ENCODE data around the gene TAX1BP1. TPM values are rescaled to one million over a fixed set of nuclear protein-coding genes. Genes with fewer than 3 reads are reported as not detected.

The TAX1BP1 gene
- total RNA-seq, 3 donors from 2014 or later = 105 to 156 (median 110) TPM

DNA sequence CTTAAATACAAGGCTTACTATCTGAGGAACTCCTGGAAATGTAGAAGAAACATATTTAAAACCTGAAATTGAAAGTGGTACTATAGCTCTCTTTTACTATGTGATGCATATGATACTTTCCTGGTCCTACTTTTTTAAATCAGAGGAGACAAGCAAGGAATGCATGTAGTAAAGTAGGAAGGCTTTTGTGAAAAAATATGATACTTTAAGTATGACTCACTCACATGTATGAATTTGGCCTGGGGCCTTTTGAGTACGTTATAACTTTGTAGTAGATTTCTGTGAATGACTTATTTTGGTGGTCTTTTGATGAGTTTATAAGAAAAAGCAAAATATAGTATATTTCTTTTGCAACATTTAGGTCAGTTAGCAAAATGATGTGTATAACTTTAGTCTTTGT lies 53.8 kb downstream of the TAX1BP1 start:
- Histone ChIP-seq H3K4me1 (no peaks in the 10 kb centered on the region), H3K27ac (no peak overlapping the region), H3K4me3 (no peak overlapping the region), H3K27me3 (no peaks in the 10 kb centered on the region), H3K36me3 (peaks cover 13% of the 10 kb centered on the region), H3K9me3 (no peaks in the 10 kb centered on the region)
- intact Hi-C loops (cut with DNase I; ENCODE audit: low total_unique reads) = no loop called here
- TF ChIP-seq, protein P1, sequence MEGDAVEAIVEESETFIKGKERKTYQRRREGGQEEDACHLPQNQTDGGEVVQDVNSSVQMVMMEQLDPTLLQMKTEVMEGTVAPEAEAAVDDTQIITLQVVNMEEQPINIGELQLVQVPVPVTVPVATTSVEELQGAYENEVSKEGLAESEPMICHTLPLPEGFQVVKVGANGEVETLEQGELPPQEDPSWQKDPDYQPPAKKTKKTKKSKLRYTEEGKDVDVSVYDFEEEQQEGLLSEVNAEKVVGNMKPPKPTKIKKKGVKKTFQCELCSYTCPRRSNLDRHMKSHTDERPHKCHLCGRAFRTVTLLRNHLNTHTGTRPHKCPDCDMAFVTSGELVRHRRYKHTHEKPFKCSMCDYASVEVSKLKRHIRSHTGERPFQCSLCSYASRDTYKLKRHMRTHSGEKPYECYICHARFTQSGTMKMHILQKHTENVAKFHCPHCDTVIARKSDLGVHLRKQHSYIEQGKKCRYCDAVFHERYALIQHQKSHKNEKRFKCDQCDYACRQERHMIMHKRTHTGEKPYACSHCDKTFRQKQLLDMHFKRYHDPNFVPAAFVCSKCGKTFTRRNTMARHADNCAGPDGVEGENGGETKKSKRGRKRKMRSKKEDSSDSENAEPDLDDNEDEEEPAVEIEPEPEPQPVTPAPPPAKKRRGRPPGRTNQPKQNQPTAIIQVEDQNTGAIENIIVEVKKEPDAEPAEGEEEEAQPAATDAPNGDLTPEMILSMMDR (IDR thresholded peaks at IDR 0.05) = no peak
- TF ChIP-seq POLR2A (IDR thresholded peaks at IDR 0.05) (no peak), POLR2AphosphoS5 (IDR thresholded peaks at IDR 0.05) (no peak)
- no peak for DNase-seq (ENCODE audit: low spot score in 2 of 2)

DNA sequence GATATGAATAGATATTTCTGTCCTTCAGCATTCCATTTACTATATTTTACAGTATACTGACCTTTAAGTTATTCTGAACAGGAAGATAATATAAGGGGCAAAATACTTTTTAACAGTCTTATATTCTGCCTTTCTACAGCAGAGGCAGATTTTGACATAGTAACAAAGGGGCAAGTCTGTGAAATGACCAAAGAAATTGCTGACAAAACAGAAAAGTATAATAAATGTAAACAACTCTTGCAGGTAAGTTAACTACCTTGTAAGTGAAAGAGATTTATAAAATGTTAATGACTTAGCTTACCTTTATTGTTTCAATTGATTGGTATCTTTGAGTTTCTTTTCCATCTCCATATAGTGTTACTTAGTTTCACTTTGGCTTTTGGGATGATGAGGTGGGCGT lies 56.0 kb downstream of the TAX1BP1 start:
- H3K27ac ChIP-seq = no peak overlapping the region
- TF ChIP-seq, protein P1 (IDR thresholded peaks at IDR 0.05) = no peak
- DNase-seq (ENCODE audit: low spot score in 2 of 2) = no peak
- intact Hi-C loops (cut with DNase I; ENCODE audit: low total_unique reads) = no loop called here
- no peak overlapping the region for H3K4me3 ChIP-seq
- peaks cover 13% of the 10 kb centered on the region for H3K36me3 ChIP-seq
- H3K4me1 ChIP-seq = no peaks in the 10 kb centered on the region
- H3K9me3 ChIP-seq = no peaks in the 10 kb centered on the region
- H3K27me3 ChIP-seq = no peaks in the 10 kb centered on the region

DNA sequence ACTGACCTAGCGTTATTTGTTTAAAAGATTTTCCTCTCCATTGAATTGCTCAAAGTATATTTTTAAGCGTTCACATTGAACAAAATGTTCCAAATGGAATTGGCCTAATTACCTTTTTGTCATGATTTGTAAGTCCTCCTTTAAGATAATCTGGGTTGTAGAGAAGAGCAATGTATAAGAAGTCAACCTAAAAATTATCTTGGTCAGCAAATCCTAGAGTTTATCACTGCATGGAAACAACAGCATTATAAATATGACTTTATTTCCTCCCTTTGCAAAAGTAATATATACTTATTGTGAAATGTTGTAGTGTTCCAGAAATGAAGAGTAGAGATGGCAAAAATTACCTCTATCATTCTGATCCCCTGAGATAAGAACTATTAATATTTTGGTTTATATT lies 59.2 kb downstream of the TAX1BP1 start:
- Histone ChIP-seq H3K9me3 (no peaks in the 10 kb centered on the region), H3K27ac (no peak overlapping the region), H3K36me3 (peaks cover 8% of the 10 kb centered on the region), H3K27me3 (no peaks in the 10 kb centered on the region), H3K4me1 (no peaks in the 10 kb centered on the region), H3K4me3 (no peak overlapping the region)
- DNase-seq (ENCODE audit: low spot score in 2 of 2) = no peak
- TF ChIP-seq POLR2AphosphoS5 (IDR thresholded peaks at IDR 0.05) = no peak
- no peak for TF ChIP-seq POLR2A (IDR thresholded peaks at IDR 0.05)
- TF ChIP-seq, protein P1 (IDR thresholded peaks at IDR 0.05) = no peak
- intact Hi-C loops (cut with DNase I; ENCODE audit: low total_unique reads) = no loop called here

DNA sequence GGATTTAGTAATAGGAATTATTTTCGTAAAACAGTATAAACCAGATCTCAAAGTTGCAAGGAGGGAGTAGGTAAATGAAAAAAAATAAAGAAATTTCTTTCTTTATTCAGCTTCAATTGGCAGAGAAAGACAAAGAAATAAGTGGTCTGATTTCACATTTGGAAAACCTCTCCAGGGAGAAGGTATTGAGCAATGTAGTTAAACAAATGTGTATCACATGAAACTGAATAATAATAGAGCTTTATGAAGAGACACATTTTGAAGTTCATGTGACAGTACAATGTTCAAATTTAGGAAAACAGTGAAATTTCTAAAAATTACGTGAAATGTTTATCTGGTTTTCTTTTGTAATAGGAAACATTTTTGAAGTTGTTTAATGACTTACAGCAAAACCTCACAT lies 63.0 kb downstream of the TAX1BP1 start:
- intact Hi-C loops (cut with DNase I; ENCODE audit: low total_unique reads) = no loop called here
- H3K27me3 ChIP-seq = no peaks in the 10 kb centered on the region
- TF ChIP-seq POLR2A (IDR thresholded peaks at IDR 0.05) = no peak
- TF ChIP-seq, protein P1 (IDR thresholded peaks at IDR 0.05) = no peak
- TF ChIP-seq POLR2AphosphoS5 (IDR thresholded peaks at IDR 0.05) = no peak
- no peaks in the 10 kb centered on the region for H3K36me3 ChIP-seq
- no peaks in the 10 kb centered on the region for H3K4me1 ChIP-seq
- peak overlapping the region; percentile 23 to 66 for H3K27ac ChIP-seq
- no peaks in the 10 kb centered on the region for H3K9me3 ChIP-seq
- no peak overlapping the region for H3K4me3 ChIP-seq
- DNase-seq (ENCODE audit: low spot score in 2 of 2) = no peak

DNA sequence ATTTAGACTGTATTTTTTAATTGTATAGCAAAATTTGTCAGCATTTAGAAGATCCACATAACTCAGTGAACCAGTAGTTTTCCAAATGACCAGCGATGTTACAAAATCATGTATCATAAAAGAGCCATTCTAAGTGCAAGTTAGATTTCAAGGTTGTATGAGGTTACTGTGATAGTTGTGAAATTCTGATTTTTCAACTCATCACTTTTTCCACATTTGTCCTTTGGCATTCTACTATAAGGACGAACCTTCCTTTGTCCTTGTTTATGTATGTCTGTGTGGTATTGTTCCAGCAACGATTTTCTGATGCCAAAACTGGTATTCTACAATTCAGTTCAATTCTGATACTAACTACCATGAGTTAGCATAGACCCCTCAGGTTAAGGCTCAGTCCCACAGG lies 64.2 kb downstream of the TAX1BP1 start:
- Histone ChIP-seq H3K4me3 (no peak overlapping the region), H3K9me3 (no peaks in the 10 kb centered on the region), H3K27ac (peak overlapping the region in 1 of 2 donors; percentile 17), H3K36me3 (no peaks in the 10 kb centered on the region), H3K4me1 (no peaks in the 10 kb centered on the region), H3K27me3 (no peaks in the 10 kb centered on the region)
- no peak for TF ChIP-seq POLR2AphosphoS5 (IDR thresholded peaks at IDR 0.05)
- no peak for TF ChIP-seq POLR2A (IDR thresholded peaks at IDR 0.05)
- TF ChIP-seq, protein P1 (IDR thresholded peaks at IDR 0.05) = no peak
- intact Hi-C loops (cut with DNase I; ENCODE audit: low total_unique reads) = no loop called here
- DNase-seq (ENCODE audit: low spot score in 2 of 2) = no peak

All from breast epithelium (tissue), 4 donors.